IMR-90 (cell line): Measurements from ENCODE around the gene E4F1. TPM values are rescaled to one million over a fixed set of nuclear protein-coding genes. Genes with fewer than 3 reads are reported as not detected.

Source experiments
- ATAC-seq: fragments of 200-7000 bp; cut with Tn5 transposase; 2 replicates; pipeline ENCODE4 v1.9.1; 2020; ENCODE audit warnings: low read depth, mild to moderate bottlenecking, moderate library complexity
- BruUV-seq: library from RNA; stranded (reverse); fragments of 400-500 nt; replicated peaks from 2 replicates; lab custom pipeline; 2021; lab: Mats Ljungman, UMichigan
- CTCF ChIA-PET: fragments of 300-600 bp; formaldehyde crosslinking; extraction: SDS; loops from one replicate; lab custom pipeline; 2021; ENCODE audit warnings: antibody characterized with exemption; lab: Yijun Ruan, JAX
- POLR2A ChIA-PET: fragments of 300-600 bp; sonication (Branson Sonifier 250); formaldehyde crosslinking; loops from one replicate; lab custom pipeline; 2022; ENCODE audit warnings: antibody characterized with exemption; ENCODE audit not compliant: unreplicated experiment; lab: Charles Lee
- DNase-seq: peaks from one replicate; pipeline ENCODE4 v3.0.0; 2013
- H2AFZ ChIP-seq: replicated peaks from 2 replicates; pipeline ENCODE3; 2013; ENCODE audit warnings: low read length, mild to moderate bottlenecking; ENCODE audit not compliant: poor library complexity
- H2AK5ac ChIP-seq: 2 replicates; pipeline ENCODE4 v1.6.1; 2013; ENCODE audit warnings: low read depth, low read length, inconsistent platforms
- H2AK9ac ChIP-seq: replicated peaks from 2 replicates; pipeline ENCODE3; 2013; ENCODE audit warnings: mild to moderate bottlenecking, low read depth, low read length, moderate library complexity; ENCODE audit not compliant: poor library complexity
- H2BK120ac ChIP-seq: 2 replicates; pipeline ENCODE4 v1.6.1; 2013; ENCODE audit warnings: low read depth, low read length, inconsistent platforms
- H2BK15ac ChIP-seq: 3 replicates; pipeline ENCODE4 v1.6.1; 2013; ENCODE audit warnings: low read depth, low read length, inconsistent platforms
- H2BK20ac ChIP-seq: 2 replicates; pipeline ENCODE4 v1.6.1; 2013; ENCODE audit warnings: low read depth, mild to moderate bottlenecking, inconsistent platforms, low read length, moderate library complexity
- H2BK5ac ChIP-seq: 2 replicates; pipeline ENCODE4 v1.6.1; 2013; ENCODE audit warnings: mild to moderate bottlenecking, low read depth, low read length, inconsistent platforms; ENCODE audit not compliant: poor library complexity, severe bottlenecking
- H3K14ac ChIP-seq: replicated peaks from 2 replicates; pipeline ENCODE4 v1.6.1; 2013; ENCODE audit warnings: low read depth, low read length, inconsistent platforms
- H3K18ac ChIP-seq: 2 replicates; pipeline ENCODE4 v1.6.1; 2013; ENCODE audit warnings: low read depth, low read length, control low read depth
- H3K23ac ChIP-seq: 2 replicates; pipeline ENCODE4 v1.6.1; 2013; ENCODE audit warnings: low read depth, low read length, inconsistent platforms
- H3K27ac ChIP-seq: 2 replicates; pipeline ENCODE4 v1.5.1; 2013; ENCODE audit warnings: mild to moderate bottlenecking, control low read depth, low read length; ENCODE audit not compliant: insufficient read depth
- H3K27me3 ChIP-seq: 2 replicates; pipeline ENCODE4 v1.6.1; 2013; ENCODE audit warnings: low read length; ENCODE audit not compliant: control insufficient read depth, insufficient read depth
- H3K36me3 ChIP-seq: 2 replicates; pipeline ENCODE4 v1.6.1; 2013; ENCODE audit warnings: low read length, mixed read lengths; ENCODE audit not compliant: control insufficient read depth, insufficient read depth
- H3K4ac ChIP-seq: 2 replicates; pipeline ENCODE4 v1.6.1; 2013; ENCODE audit warnings: low read depth, low read length, inconsistent platforms
- H3K4me1 ChIP-seq: 2 replicates; pipeline ENCODE4 v1.6.1; 2013; ENCODE audit warnings: low read length, mixed read lengths; ENCODE audit not compliant: control insufficient read depth, insufficient read depth
- H3K4me2 ChIP-seq: 2 replicates; pipeline ENCODE4 v1.6.1; 2013; ENCODE audit warnings: low read depth, mild to moderate bottlenecking, control low read depth, low read length, moderate library complexity
- H3K4me3 ChIP-seq: 2 replicates; pipeline ENCODE4 v1.5.1; 2013; ENCODE audit warnings: low read depth, mild to moderate bottlenecking, control low read depth, low read length, moderate library complexity; ENCODE audit not compliant: insufficient read depth
- H3K56ac ChIP-seq: 2 replicates; pipeline ENCODE4 v1.6.1; 2013; ENCODE audit warnings: low read length, inconsistent platforms; ENCODE audit not compliant: insufficient read depth; ENCODE audit errors: extremely low read depth
- H3K79me1 ChIP-seq, 2 experiments: 2 replicates each; pipeline ENCODE4 v1.6.1; 2013; ENCODE audit warnings: low read length in 2 of 2, inconsistent platforms in 1 of 2, low read depth in 1 of 2
- H3K9ac ChIP-seq: 2 replicates; pipeline ENCODE4 v1.6.1; 2013; ENCODE audit warnings: low read depth, low read length, control low read depth
- H3K9me1 ChIP-seq: 2 replicates; pipeline ENCODE4 v1.6.1; 2013; ENCODE audit warnings: low read length, inconsistent platforms; ENCODE audit not compliant: insufficient read depth
- H3K9me3 ChIP-seq: 2 replicates; pipeline ENCODE4 v1.6.1; 2013; ENCODE audit warnings: low read length; ENCODE audit not compliant: control insufficient read depth, insufficient read depth
- H4K20me1 ChIP-seq: 2 replicates; pipeline ENCODE4 v1.6.1; 2013; ENCODE audit warnings: low read length, inconsistent platforms; ENCODE audit not compliant: insufficient read depth
- H4K5ac ChIP-seq: 2 replicates; pipeline ENCODE4 v1.6.1; 2013; ENCODE audit warnings: mild to moderate bottlenecking, low read depth, low read length, control low read depth
- H4K8ac ChIP-seq, 2 experiments: 2 replicates each; pipeline ENCODE4 v1.6.1; 2013; ENCODE audit warnings: low read depth in 2 of 2, low read length in 2 of 2, control low read depth in 1 of 2, inconsistent platforms in 1 of 2
- H4K91ac ChIP-seq: 2 replicates; pipeline ENCODE4 v1.6.1; 2013; ENCODE audit warnings: low read depth, low read length, inconsistent platforms; ENCODE audit not compliant: insufficient read depth
- CEBPB ChIP-seq: IDR thresholded peaks from 2 replicates; pipeline ENCODE4 v1.6.1; 2012; ENCODE audit warnings: low read depth, low read length, improper control_type of control experiment
- CHD1 ChIP-seq: IDR thresholded peaks from 2 replicates; pipeline ENCODE4 v1.6.1; 2012; ENCODE audit warnings: low read depth, low read length, improper control_type of control experiment
- FOS ChIP-seq: fragments of 150-350 bp; IDR thresholded peaks from 2 replicates; pipeline ENCODE4 v1.6.1; 2016; ENCODE audit warnings: low read depth, low read length
- MAFK ChIP-seq: IDR thresholded peaks from 2 replicates; pipeline ENCODE4 v1.6.1; 2012; ENCODE audit warnings: low read depth, low read length, improper control_type of control experiment
- MAZ ChIP-seq: IDR thresholded peaks from 2 replicates; pipeline ENCODE4 v1.6.1; 2012; ENCODE audit warnings: low read depth, mild to moderate bottlenecking, low read length, improper control_type of control experiment, moderate library complexity, borderline replicate concordance
- NFE2L2 ChIP-seq: fragments of 150-350 bp; IDR thresholded peaks from 2 replicates; pipeline ENCODE4 v1.6.1; 2016; ENCODE audit warnings: low read depth, mild to moderate bottlenecking, low read length
- RAD21 ChIP-seq: IDR thresholded peaks from 2 replicates; pipeline ENCODE4 v1.6.1; 2012; ENCODE audit warnings: low read length, improper control_type of control experiment
- SMC3 ChIP-seq: fragments of 150-350 bp; IDR thresholded peaks from 2 replicates; pipeline ENCODE4 v1.6.1; 2016; ENCODE audit warnings: low read depth, mild to moderate bottlenecking, antibody characterized with exemption, low read length, moderate library complexity
- WGBS, 2 experiments: methylation state at CpG; one replicate each; pipeline versions ENCODE4 v1.1.5 to v1.1.7; 2013; ENCODE audit warnings: missing lambda C conversion rate in 2 of 2; ENCODE audit not compliant: insufficient read length in 1 of 2; ENCODE audit errors: extremely low coverage in 2 of 2; 5-methylcytosine and 5-hydroxymethylcytosine counted together
- dilution Hi-C: fragments of 300-500 bp; cut with HindIII; formaldehyde crosslinking; loops from one replicate; pipeline ENCODE4 v1.14.3; 2018; ENCODE audit warnings: low sequenced_read_pairs; ENCODE audit not compliant: unreplicated experiment
- in situ Hi-C: fragments of 300-500 bp; cut with MboI; formaldehyde crosslinking; loops from 3 replicates; pipeline ENCODE4 v1.14.3; 2019; ENCODE audit warnings: low sequenced_read_pairs, inconsistent platforms, mixed read lengths
- intact Hi-C: fragments of 100-400 bp; cut with micrococcal nuclease; formaldehyde crosslinking; loops from 2 replicates; pipeline ENCODE4 v1.10.0; 2022
- polyA plus RNA-seq, 3 experiments: library from polyadenylated mRNA; depleted of rRNA; stranded (reverse); fragments of >200 nt; gene quantifications; 2 replicates each; pipeline ENCODE4 v1.2.3, GENCODE V29; 2012; ENCODE audit warnings: low replicate concordance in 1 of 3
- total RNA-seq: library from RNA; depleted of rRNA; stranded (reverse); fragments of >200 nt; gene quantifications from 2 replicates; pipeline ENCODE4 v1.2.3, GENCODE V29; 2012
- TF ChIP-seq, protein P1 (sequence below): fragments of 150-350 bp; IDR thresholded peaks from 2 replicates; pipeline ENCODE4 v1.6.1; 2016; ENCODE audit warnings: low read depth, mild to moderate bottlenecking, low read length, moderate library complexity, borderline replicate concordance

The E4F1 gene
- total and polyA plus RNA-seq, 2 of the 4 experiments (the other 2 are of a cell fraction) = 13.1 to 33.0 TPM

- CTCF ChIA-PET = interaction anchor here (1.2 kb wide), 1 partner anchor 11 kb away, joined by 4 read pairs; no protein-coding TSS in a partner anchor
- H4K8ac ChIP-seq = no peak overlapping the region
- no peak overlapping the region for H2BK20ac ChIP-seq
- H4K5ac ChIP-seq = no peak overlapping the region
- peak overlapping the region; percentile 68 for H3K4me2 ChIP-seq
- H2BK5ac ChIP-seq = no peak overlapping the region
- no peak overlapping the region for H3K4ac ChIP-seq
- no peak overlapping the region for H3K27ac ChIP-seq
- dilution Hi-C loops = no loop called here
- peaks cover 36% of the 10 kb centered on the region for H3K36me3 ChIP-seq
- no peak overlapping the region for H3K56ac ChIP-seq
- no peak overlapping the region for H2BK120ac ChIP-seq
- H4K91ac ChIP-seq = no peak overlapping the region
- H2AK5ac ChIP-seq = no peak overlapping the region
- peak overlapping the region; percentile 43 for H2AFZ ChIP-seq
- BruUV-seq = no TSS peak
- H4K20me1 ChIP-seq = peaks cover 14% of the 10 kb centered on the region
- no peak for ATAC-seq
- intact Hi-C loops = no loop called here
- H3K27me3 ChIP-seq = peaks cover 9% of the 10 kb centered on the region
- no peak overlapping the region for H3K23ac ChIP-seq
- WGBS, 2 experiments = 15% methylated on average over 14 of the region's 40 CpGs; no CpG with 5 or more reads in 1 of the 2 experiments
- H2AK9ac ChIP-seq = peak overlapping the region; percentile 65
- no peak overlapping the region for H3K9ac ChIP-seq
- in situ Hi-C loops = no loop called here
- POLR2A ChIA-PET = no interaction called here
- H3K18ac ChIP-seq = no peak overlapping the region
- TF ChIP-seq NFE2L2 (no peak), CEBPB (no peak), MAFK (no peak), CHD1 (no peak), RAD21 (no peak), SMC3 (no peak), FOS (no peak), MAZ (no peak)
- TF ChIP-seq, protein P1, sequence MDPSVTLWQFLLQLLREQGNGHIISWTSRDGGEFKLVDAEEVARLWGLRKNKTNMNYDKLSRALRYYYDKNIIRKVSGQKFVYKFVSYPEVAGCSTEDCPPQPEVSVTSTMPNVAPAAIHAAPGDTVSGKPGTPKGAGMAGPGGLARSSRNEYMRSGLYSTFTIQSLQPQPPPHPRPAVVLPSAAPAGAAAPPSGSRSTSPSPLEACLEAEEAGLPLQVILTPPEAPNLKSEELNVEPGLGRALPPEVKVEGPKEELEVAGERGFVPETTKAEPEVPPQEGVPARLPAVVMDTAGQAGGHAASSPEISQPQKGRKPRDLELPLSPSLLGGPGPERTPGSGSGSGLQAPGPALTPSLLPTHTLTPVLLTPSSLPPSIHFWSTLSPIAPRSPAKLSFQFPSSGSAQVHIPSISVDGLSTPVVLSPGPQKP = no peak
- no peak overlapping the region for H3K14ac ChIP-seq
- no peak overlapping the region for H2BK15ac ChIP-seq
- H3K9me1 ChIP-seq = no peaks in the 10 kb centered on the region
- H3K79me1 ChIP-seq = no peaks in the 10 kb centered on the region
- peak overlapping the region; percentile 6 for H3K4me3 ChIP-seq
- H3K4me1 ChIP-seq = peaks cover 5% of the 10 kb centered on the region; the same call in 1 of the 2 replicates
- DNase-seq = no peak
- H3K9me3 ChIP-seq = no peaks in the 10 kb centered on the region
These were observed 13.7 kb downstream of the E4F1 start for GRCh38 chr16:2237102-2237482.
